ENCODE data around the gene ZNF865.

Gene ZNF865

DNA sequence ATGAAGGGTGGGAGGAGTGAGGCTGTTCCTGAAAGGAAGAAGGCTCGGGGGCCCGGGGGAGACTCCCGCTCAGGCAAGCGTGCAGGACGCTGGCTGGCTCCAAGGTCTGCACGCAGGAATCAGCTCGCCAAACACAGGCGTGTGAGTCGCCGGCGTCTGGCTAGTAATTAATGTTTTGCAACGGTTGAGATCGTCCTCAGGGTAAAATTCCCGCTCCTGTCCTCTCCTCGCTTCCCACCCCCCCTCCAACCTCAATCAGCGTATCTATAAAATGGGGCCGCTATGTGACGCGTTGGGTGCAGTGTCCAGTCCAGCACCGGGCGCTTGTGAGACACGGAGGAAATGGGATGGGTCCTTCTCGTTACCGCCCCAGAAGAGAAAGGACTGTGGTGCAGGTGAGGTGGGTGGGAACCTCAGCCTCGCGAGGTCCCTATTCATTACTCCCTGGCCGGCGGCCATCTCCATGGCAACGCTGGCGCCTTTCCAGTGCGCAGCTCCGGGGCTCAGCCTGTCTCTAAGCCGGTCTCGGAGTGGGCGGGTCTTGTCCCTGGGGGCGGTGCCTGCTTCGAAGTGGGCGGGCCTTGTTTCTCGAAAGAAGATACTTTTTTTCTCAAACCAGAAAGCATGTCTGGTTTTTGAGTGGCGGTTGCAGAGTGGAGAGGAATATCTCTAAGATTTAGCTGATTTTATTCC, 18.3 kb upstream of the ZNF865 start:
- DNase-seq (ENCODE audit: low read depth), result peak; percentile 90

DNA sequence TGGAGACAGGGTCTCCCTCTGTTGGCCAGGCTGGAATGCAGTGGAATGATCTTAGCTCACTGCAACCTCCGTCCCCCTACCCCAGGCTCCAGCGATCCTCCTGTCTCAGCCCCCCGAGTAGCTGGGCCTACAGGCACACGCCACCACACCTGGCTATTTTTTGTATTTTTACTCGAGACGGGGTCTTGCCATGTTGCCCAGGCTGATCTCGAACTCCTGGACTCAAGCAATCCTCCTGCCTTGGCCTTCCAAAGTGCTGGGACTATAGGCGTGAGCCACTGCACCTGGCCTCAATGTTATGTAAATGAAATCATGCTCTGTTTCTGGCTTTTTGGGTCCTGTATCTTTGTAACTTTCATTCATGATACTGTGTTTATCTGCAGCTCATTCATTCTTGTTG, 16.7 kb upstream of the ZNF865 start:
- no peak for DNase-seq (ENCODE audit: low read depth)

DNA sequence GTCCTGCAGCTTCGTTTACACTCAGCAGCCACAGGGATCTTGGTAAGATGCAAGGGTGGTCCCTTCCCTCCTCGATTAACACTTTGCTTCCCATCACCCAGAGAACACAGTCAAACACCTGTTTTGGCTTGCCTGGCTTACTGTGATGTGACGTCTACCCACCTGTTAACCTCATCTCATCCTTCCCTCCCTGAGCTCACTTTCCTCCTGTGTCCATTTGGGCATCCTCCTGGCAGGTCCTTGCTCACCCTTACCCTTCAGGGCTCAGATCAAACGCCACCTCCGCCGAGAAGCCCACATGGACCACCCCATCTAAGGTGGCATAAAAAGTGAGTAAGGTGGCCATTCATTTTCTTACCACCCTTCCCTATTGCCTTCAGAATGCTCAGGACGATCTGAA, 15.3 kb upstream of the ZNF865 start:
- no peak for DNase-seq (ENCODE audit: low read depth)

DNA sequence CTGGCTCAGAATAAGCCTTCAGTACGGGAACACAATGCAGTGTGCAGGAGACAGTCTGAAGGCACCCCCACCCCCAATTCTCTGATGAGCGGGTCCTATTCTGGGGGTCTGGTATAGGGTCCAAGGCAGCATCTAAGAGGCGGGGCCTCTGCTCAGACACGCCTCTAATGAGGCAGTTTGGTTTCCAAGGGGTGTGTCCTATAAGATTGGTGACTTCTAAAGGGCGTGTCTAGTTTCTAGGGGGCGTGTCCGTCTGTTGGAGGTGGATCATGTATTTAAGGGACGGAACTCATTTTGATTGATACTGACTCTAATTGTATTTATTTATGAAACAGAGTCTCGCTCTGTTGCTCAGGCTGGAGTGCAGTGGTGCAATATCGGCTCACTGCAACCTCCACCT, 14.8 kb upstream of the ZNF865 start:
- no peak for DNase-seq (ENCODE audit: low read depth)

DNA sequence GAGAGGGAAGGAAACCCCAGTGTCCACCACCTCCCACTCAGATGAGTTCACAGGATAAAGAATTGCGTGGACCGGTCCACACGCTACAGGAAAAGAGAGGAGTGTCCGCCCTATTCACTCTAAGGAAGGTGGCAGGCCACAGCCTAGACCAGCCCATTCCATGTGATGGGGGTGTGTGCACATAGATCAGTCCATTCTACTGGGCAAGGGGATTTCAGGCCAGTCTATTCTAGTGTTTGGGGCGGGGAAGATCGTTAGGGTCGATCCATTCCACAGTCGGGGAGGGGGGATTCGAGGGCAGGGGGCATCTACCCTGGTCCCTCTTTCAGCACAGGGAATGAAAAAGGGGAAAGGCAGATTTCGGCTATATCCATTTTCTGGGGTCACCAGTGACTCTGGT, 13.9 kb upstream of the ZNF865 start:
- DNase-seq (ENCODE audit: low read depth), result no peak

DNA sequence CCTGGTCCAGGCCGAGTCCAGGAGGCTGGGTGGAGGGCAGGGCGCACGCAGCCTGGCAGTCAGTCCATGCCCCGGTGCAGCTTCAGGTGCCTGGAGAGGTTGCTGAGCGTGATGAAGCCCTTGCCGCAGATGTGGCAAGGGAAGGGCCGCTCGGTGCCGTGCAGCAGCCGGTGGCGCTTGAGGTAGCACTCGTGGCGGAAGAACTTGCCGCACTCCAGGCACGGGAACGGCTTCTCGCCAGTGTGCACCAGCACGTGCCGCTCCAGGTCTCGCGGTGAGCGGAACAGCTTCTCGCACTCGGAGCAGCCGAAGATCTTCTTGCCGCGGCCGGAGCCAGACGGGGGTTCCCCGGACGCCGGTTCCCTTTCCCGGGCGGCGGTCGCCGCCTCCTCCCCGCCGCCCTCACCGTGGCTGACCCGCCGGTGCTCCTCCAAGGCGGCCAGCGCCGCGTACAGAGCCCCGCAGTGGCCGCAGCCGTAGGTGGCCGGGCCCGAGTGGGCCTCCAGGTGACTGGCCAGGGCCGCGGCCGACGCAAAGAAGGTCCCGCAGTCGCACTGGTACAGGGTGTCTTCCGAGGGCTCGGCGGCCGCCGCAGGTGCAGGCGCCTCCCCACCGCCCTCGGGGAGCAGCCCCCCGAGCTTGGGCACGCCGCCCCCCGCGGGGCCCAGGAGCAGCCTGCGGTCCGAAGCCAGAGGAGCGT, 12.9 kb upstream of the ZNF865 start:
- DNase-seq (ENCODE audit: low read depth), result no peak

DNA sequence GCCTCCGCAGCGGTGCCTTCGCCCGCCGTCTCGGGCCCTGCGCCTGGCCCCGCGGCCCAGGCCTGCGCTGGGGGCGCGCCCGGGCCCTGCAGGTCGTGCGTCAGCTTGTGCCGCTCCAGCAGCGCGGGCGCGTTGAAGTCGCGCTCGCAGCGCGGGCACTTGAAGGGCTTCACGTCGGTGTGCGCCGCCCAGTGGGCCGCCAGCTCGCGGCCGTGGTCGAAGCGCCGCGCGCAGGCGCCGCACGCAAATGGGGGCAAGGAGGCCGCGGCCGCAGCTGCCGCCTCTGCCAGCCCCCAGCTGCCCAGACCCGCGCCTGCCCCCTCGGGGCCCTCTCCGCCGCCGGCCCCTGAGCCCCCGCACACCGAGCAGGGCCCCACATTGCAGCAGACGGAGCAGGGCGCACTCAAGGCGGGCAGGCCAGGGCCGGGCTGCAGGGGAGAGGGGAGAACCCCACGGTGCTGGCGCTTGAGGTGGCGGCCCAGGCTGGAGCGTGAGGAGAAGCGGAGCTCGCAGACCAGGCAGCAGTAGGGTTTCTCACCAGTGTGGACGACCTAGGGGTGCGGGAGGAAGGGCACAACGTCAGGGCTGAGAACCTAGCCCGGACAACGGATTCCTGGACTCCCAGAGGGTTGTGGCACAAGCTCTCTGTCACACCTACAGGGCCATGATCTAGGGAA, 12.2 kb upstream of the ZNF865 start:
- DNase-seq (ENCODE audit: low read depth), result no peak

DNA sequence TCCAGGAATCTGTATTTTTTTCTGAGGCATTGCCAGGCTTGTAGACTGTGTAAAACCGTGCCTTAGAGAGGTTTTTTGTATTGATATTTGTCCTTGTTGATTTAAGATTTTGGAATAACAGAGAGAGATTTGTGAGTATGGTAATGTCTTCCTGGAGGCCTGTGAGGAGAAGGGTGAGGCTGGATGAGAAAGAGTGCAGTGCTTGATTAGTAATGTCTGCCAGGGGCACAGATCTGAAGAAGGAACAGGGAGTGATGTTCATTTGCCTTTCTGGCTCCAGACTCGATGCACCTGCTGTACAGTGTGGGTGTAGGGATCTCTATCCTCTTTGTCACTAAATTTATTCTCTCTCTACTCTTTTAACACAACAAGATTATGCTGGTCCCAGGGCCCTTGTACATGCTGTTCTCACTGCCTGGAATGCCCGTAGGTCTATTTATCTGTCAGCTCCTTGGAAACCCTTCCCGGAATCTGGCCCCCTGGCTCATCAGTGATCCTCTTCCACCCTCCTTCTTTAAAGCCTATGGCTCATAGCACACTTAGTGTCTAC, 10.4 kb upstream of the ZNF865 start:
- DNase-seq (ENCODE audit: low read depth), result peak; percentile 25

DNA sequence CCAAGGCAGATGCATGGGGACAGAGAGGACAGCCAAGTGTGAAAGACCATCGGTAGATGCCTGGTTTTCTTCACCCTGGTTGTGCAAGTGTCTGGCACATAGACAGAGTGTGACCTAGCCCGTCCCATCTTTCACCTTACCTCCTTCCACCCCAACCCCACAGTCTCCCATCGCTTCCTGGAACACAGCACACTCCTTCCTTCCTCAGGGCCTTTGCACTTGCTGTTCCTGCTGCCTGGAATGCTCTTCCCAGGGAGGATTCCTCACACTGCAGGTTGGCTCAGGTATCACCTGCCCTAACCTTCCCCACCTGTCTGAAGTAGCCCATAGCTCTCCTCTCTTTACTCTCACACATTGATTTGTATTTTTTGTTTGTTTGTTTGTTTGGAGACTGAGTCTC, 9.1 kb upstream of the ZNF865 start:
- DNase-seq (ENCODE audit: low read depth), result no peak

DNA sequence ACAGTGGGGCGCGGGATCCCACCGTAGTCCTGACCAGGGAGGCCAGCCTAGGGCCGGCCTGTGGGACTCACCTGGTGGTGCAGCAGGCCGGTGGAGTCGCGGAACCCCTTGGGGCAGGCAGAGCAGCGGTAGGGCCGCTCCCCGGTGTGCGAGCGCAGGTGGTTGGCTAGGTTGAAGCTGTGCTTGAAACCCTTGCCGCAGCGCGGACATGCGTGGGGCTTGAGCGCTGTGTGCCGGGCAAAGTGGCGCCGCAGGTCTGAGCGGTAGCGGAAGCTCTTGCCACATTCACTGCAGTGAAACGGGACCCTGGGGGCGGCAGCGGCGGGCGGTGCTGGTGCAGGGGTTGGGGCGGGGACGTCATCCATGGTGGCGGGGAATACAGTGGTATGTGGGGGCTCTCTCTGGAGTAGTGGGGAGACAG, 7.9 kb upstream of the ZNF865 start:
- DNase-seq (ENCODE audit: low read depth), result no peak

DNA sequence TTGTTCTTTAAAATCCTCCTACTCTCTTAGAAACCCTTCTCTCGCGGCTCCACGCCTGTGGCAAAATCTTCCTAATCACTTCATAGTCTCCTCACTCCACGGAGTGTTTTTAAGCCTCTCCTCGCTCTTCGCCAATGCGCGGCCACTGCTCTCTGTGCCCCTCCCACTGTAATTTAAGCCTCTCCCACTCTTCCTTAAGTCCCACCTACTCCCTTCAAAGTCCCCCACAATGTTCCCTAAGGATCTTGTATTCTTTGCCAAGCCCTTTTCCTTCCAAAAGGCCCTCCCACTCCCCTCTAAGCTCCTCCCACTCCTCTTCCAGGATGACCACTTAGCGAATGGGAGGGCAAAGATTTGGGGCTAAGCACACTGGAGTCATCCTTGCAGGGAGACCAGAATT, 7.4 kb upstream of the ZNF865 start:
- no peak for DNase-seq (ENCODE audit: low read depth)

DNA sequence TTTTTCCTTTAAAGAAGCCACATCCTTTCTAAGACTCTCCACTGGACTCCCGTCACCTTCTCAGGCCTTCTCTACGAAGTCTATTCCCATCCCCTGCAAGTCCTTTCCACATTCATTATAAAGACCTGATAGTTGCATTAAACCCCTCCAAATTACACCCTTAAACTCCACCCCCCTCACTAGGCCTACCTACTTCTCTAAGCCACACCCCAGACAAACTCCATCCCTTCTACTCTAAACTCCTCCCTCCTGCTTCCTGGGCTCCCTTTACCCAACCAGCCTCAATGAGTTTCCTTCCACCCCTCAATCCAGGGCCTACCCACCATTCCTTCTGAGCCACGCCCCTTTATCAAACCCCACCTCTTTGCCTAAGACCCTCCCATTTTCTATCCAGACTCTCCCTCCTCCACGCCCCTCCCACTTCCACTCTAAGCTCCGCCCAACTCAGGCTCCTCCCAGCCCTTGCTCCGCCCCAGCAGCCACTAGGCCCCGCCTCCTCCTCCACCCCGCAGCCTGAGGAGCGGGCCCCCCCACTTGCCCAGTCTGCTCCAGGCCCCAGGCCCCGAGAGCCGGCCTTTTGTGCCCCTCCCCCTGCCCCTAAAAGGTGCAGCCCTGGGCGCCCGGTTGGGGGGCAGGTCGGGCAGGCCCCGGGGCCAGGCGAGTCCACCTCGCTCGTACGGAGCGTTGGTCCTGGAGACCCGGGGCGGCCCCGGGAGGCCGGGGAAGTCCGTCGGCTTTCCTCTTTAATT, 6.6 kb upstream of the ZNF865 start:
- DNase-seq (ENCODE audit: low read depth), result peak; percentile 97

DNA sequence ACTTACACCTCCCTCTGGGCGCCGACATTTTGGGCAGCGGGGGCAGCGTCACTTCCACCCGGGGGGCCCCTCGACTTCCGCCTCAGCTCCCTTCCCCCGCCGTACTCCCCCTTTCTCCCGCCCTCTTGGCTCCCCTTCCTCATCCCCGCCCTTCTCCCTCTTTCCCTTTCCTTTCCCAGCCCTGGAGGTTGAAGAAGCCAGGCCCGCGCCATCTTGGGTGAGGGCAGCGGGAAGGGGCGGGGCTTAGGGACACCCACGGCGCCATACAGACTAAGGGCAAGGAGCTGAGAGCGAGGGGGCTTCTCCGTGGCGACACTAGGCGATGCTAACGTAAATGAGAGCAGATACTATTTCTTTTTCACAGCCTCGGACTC, 6.0 kb upstream of the ZNF865 start, which contains the start of gene FIZ1:
Gene FIZ1 (minus strand): TSS at position 50 of the 374 bp plus-strand sequence. CDS start 1,652 bp downstream, outside the sequence.
- DNase-seq (ENCODE audit: low read depth), result peak; percentile 99

DNA sequence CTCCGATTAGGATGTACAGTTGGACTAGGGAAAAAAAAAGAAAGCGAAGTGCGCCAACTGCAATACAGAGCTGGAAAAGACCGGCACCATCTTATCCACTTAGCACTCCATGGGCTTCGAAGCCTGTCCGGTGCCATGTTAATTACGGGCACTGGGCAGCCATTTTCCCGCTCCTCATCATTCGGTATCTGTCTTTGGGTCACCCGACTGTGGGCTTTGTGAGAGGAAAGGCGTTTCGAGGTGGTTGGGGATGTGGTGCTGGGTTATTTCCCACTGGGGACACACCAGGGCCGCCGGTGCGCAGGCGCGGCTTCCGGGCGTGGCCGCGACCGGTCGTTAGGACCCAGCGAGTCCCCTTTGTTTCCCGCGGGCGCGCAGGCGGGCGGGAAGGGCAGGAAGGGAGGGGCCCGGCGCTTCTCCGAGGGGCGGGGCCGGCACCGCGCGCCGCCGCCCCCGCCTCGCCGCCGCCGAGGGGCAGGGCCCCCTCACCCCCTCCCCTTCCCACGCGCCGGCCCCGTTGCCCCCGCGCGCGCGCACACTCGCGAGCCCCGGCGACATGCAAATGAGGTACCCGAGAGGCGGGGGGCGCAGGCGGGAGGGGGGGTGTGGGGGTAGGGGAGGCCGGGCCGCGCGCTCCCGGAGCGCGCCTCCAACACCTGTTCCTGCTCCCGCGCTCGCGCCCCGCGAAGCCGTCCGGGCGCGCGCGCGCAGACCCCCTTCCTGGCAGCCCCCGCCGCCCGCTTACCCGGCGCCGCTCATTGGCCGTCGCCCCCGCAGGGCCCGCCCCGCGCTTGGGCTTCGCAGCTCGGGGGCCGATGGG, 5.4 kb upstream of the ZNF865 start, which contains the start of gene ZNF524:
Gene ZNF524 (plus strand): TSS at position 447 of the 820 bp plus-strand sequence. CDS start 1,825 bp downstream, outside the sequence.
- peak; percentile 84 for DNase-seq (ENCODE audit: low read depth)

DNA sequence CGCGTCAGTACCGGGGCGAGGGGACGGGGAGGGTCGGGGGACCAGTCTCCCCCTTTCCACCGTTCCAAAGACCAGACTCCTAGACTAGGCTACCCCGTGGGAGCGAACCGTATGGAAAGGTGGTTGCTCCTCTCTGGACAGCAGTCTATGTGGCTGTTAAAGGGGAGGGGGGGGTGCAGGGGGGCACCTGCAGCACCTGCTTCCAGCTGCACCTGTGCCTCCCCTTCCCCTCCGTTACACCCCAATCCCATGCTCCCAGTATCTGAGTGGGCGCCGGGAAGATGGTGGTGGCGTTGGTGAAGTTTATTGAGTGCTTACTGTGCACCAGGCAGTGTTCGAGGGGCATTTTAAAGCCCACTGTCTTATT, 4.8 kb upstream of the ZNF865 start:
- DNase-seq (ENCODE audit: low read depth), result no peak

DNA sequence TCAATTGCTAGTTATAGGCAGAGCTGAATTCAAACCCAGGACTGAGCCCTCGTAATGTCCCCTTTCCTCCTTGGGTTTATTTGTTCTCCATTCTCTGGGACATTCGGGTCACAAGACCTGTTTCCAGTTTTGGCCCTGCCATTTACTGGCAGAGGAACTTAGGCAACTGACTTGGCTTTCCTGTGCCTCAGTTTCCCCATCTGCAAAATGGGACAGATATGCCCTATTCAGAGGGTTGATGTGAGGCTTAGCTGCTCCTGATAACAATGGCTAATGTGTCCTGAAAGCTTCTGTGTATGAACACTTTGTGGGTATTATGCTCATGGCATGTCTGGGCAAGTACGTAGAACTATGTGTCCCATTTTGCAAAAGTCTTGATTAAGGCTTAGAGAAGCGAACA, 4.4 kb upstream of the ZNF865 start:
- DNase-seq (ENCODE audit: low read depth), result no peak

DNA sequence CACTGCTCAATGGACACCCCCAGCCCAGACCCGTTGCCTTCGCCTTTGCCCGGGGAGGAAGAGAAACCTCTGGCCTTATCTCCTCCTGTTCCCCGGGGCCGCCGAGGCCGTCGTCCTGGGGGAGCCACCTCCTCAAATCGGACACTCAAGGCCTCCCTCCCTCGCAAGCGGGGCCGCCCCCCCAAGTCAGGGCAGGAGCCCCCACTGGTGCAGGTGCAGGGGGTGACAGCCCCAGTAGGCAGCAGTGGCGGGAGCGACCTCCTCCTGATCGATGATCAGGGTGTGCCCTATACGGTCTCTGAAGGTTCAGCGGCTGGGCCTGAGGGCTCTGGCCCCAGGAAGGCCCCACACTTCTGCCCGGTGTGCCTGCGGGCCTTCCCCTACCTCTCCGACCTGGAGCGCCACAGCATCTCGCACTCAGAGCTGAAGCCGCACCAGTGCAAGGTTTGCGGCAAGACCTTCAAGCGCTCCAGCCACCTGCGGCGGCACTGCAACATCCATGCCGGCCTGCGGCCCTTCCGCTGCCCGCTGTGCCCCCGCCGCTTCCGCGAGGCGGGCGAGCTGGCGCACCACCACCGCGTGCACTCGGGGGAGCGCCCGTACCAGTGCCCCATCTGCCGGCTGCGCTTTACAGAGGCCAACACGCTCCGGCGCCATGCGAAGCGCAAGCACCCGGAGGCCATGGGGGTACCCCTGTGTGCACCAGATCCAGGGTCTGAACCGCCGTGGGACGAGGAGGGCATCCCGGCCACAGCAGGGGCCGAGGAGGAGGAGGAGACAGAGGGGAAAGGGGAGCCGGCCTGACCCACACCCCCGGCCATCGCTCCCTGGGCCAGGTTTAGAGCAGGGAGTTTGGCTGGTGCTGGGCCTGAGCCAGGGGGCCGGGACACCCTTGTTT, 3.1 kb upstream of the ZNF865 start:
- no peak for DNase-seq (ENCODE audit: low read depth)

DNA sequence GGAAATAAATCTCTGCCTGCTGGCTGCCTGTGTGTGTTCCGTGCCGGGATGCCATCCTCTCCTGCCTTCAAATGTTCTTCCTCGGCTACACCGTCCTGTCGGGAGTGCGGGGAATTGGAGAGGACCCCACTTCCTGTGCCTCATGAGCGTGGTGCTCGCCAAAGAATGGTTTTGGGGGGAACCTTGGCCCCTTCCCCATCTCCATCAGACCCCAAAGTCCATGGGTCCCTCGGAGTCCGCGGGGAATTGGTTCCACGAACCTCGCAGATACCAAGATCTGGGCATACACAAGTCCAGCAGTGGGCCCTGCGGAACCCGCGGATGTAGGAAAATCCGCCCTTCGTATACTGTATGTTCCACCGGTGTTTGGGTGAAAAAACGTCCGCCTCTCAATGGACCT, 2.3 kb upstream of the ZNF865 start:
- DNase-seq (ENCODE audit: low read depth), result no peak

DNA sequence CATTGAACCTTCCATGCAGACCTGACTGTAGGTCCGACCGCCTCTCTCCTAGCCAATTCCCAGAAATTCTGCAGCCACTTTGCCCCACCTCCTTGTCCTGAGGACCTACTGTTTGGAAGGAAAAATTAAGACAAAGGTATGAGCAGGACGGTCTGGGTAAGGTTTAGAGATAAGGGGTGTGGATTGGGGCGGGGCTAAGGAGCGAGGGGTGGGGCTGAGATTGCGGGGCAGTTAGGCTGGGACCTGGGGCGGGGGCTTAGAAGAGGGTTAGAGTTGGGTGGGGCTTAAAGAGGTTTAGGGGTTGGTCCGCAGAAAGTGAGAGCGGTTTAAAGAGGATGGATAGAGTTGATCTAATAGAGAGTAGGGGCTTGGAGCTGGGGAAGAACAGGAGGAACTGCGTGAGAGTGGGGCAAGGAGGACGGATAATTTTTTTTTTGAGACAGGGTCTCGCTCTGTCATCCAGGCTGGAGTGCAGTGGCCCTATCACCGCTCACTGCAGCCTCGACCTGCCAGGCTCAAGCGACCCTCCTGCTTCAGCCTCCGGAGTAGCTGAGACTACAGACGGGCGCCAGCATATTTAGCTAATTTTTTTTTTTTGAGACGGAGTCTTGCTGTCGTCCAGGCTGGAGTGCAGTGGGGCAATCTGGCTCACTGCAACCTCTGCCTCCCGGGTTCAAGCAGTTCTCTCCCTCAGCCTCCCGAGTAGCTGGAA, 1.7 kb upstream of the ZNF865 start:
- no peak for DNase-seq (ENCODE audit: low read depth)

All from amniotic epithelial cell (primary cell).